GOT3 (cell line): ENCODE results near the gene SYNPR.
"Not testable (repeated sequence)": the region's sequence is repeated elsewhere in the genome, so short reads cannot be mapped to it uniquely, and the experiment has no call there.

Source experiments
- DNase-seq: peaks from one replicate; lab custom pipeline; 2025; ENCODE audit warnings: mixed read lengths; lab: John Stamatoyannopoulos, UW

The SYNPR gene

DNA sequence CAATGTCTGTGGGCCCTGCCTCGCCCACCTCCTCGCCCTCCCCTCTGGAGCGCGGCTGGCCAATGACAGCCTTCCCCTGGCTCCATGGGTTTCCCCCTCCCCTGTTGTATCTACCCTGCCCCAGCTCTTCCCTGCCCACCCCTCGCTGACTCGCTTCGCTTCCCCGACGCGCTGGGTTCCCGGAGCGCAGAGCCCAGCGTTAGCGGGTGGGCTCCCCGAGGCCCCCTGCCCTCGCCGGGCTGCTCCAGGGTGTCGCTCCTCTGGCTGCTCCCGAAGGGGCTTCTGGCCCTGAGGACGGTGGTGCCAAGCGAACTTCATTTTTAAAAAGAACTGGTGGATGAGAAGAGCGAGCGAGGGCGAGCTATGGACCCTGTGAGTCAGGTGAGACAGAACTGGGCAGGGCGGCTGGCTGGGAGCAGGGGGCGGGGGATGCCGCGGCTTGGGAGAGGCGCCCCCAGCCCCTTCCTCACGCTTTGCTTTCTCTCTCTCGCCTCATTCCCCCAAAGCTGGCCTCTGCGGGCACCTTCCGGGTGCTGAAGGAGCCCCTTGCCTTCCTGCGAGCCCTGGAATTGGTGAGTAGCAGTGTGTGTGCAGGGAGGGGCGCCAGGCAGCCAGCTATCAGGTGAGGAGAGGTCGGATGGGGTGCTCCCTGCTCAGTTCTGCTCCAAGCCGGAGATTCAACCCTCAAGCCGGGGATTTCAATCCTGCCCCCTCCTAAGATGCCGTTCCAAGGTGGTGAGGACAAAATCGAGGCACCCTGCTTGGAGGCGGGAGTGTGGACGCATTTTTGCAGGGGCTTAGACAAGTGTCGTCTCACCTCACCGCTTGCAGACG is at the start of gene SYNPR:
Gene SYNPR (plus strand): TSS at position 138 of the 834 bp plus-strand sequence.
- no peak for DNase-seq

DNA sequence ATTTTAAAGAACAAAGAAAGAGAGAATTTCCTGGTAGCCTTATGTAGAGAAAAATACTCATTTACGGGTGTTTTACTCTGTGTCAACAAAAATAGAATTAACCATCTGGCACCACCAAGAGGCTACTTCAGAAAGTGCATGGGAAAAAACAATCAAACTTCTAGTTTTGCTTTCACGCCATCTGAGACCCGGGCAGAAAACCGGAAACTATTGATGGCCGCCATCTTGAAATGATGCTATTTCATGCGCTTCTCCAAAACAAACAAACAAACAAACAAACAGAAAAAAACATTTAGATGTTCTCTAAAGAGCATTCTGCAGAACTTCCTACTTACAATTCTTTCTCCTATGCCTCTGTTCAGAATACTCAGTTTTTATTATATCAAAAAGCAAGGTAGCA is 49.4 kb upstream of the SYNPR start:
- DNase-seq, result no peak

DNA sequence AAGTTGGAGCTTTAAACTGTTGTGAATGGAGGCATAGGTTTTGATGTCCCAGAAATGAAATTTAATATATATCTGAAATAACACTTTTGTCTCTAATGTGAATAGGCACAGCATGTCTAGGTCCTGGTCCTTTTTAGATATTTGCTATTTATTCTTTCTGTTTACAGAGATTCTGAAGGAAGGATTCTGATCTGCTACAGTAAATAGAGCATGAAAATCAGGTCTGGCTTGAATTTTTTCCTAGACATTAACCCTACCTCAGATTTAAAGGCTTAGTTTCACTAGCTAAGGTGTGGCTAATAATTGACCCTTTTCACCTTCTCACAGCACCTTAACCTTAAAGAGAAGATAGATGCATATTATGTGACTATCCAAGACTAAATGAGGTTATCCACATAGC is 48.0 kb upstream of the SYNPR start:
- DNase-seq, result no peak

DNA sequence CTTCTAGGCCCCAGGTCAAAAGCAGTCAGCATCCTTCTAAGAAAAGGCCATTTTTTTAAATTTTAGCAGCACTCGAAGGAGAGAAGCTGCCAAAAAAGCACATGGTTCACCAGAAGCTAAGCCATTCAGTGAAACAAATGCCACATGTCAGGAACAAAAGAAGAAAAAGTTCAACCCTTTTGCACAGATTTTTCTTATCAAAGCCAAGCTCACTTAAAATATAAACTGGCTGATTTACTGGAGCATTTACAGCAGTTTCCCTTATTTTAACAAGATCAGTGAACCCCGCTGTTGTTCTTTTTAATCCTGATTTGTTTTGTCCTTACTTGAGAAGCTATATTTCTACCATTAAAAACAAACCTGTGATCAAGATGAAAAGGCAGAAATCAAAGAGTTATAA is 46.5 kb upstream of the SYNPR start:
- DNase-seq, result no peak

DNA sequence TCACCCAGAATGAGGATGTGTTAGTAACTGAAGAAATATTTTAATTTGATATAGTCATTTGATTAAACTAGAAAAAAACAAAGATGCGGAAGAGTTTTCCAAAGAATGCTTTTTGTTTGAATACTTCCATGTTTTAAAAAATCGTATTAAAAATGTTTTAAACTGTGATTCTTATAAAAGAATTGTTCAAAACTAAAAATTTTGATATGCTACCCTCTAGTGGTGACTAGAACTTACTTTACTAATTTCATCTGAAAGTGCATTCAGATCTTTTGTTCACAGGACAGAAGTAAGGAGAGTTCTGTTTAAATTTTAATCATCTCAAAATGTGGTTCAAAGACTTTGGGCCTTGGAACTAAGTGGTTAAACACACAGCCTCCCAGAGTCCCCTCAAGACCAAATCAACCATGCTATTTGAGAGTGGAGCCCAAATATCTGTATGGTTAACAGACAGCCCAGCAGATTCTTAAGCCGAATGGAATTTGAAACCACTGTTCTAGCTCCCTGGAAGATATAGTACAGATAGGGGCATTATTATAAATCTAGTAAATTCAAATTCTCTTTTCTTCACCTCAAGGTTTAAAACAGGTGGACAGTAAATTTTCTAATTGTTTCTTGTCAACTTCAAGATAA is 45.2 kb upstream of the SYNPR start:
- DNase-seq, result no peak

DNA sequence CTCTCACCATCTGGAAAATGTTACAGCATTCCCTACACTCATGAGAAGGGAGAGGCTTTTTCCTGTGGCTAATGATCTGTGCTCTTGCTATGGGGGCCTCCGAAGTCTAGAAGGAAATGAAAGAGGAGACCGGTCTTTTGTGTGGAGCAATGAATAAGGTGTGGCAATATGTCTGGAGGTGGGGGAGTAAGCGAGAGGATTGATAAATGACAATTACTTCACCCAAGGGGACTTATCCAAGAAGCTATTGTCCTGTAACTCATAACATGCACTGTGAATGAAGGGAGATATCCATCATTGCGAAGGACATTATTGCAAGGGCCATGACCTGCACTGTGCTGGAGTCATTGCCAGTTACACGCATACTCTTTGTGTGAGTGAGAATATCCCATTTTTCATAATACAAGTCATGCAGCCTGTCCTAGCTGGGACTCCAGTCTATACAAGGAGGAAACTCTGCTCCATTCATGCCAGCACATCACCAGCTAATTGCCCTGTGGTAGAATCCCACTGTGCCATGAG is 37.7 kb upstream of the SYNPR start:
- no peak for DNase-seq

DNA sequence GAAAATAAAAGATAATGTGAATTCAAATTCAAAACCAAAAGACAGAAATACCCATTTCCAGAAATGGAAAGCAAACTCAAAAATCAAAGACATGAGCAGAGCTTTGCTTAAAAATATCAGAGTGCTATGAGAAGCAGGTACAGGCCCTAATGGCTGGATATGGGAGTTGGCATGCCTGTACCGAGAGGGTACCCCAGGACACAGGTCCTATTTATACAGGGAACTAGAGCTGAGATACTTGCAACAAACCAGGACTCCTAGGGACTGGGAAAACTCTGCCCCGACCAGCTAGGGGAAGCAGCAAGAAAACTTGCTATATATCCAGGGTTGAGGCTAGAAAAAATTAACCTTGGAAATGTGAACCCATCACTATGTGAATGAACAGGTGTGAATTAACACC is 36.0 kb upstream of the SYNPR start:
- no peak for DNase-seq

DNA sequence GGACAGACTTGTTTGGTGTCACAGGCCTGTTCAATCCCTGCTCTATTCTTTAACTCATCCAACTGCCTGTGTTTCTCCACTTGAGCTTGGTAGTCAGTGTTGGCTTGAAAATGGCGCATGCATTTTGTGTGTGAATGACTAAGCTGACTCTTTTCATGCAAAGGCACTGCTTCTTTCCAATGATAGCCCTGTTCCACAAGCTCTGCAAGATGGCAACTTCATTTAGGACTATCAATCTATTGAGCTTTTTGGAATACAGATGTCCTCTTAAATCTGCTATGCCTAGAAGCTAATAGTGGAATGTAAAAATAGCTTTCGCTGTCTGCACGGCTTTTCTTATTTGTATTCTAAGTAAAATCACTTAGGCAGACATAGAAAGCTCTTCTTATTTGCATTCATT is 33.6 kb upstream of the SYNPR start:
- no peak for DNase-seq

DNA sequence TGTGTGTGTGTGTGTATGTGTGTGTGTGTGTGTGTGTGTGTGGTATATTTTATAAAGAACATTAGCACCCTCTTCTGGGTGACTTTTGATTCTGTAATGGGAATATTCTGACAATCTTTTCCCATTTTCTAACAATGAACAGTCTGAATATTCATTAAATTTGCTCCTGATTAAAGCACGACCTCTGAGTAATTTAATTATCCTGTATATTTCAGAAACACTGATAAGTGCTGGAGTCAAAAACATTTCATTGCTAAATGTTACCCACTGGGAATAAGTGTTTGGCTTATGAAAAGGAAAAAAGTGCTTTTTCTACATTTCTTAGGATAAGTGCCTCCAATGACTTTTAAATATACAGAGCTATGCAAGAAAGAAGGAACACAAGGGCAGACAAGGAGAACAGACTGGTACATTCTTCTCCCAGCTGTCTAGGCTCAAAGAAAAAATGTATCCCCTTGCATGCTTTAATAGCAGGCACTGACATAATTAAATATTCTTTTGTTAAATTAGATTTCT is 32.3 kb upstream of the SYNPR start:
- DNase-seq, result no peak

DNA sequence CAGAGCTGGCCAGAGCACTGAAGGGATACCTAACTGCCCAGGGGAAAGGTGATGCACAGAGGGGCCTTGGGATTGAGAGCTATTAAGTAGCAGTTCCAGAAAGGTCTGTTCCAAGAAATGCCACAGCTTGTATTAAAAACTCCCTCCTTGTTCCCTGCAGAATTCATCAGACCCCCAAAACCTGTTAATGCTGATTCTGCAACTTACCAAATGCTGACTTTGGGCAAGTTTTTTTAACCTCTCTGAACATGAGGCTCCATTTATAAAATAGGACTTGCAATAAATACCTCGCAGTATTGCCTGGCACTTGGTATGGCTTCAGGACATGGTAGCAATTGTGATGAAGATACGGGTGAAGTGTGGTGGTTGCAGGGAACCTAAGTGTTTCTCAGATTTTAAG is 30.1 kb upstream of the SYNPR start:
- DNase-seq, result no peak

DNA sequence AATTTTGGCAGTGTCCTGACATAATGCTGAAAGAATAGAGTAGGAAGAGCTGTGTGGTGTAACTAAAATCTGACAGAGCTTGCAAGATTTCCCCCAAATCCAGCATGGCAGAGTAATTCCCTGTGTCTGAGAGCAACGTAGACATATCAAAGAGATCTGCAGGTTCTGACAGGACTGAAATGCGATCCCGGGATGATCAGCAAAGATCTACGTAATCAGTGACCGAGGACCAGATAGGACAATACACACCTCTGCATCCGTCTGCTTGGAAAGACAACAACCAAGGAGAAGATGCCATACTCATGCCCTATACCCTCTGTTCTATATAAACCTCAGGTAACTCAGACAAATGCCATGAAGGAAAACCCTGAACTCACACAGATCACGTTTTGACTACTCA is 26.6 kb upstream of the SYNPR start:
- no peak for DNase-seq

DNA sequence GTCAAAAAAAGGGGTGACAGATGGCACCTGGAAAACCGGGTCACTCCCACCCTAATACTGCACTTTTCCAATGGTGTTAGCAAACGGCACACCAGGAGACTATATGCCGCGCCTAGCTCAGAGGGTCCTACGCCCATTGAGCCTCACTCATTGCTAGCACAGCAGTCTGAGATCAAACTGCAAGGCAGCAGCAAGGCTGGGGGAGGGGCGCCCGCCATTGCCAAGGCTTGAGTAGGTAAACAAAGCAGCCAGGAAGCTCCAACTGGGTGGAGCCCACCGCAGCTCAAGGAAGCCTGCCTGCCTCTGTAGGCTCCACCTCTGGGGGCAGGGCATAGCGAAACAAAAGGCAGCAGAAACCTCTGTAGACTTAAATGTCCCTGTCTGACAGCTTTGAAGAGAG is 22.3 kb upstream of the SYNPR start:
- not testable (repeated sequence) for DNase-seq

DNA sequence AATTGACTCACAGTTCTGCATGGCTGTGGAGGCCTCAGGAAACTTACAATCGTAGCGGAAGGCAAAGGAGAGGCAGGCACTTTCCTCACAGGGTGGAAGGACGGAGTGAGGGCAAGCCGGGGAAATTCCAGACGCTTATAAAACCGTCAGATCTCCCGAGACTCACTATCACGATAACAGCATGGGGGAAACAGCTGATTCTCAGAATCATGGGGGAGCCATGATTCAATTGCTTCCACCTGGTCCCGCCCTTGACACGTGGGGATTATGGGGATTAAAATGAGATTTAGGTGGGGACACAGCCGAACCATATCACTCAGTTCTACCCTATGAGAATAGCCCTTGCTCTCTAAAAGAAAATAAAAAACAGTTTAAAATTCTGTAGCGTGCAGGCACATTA is 13.4 kb upstream of the SYNPR start:
- DNase-seq, result no peak

DNA sequence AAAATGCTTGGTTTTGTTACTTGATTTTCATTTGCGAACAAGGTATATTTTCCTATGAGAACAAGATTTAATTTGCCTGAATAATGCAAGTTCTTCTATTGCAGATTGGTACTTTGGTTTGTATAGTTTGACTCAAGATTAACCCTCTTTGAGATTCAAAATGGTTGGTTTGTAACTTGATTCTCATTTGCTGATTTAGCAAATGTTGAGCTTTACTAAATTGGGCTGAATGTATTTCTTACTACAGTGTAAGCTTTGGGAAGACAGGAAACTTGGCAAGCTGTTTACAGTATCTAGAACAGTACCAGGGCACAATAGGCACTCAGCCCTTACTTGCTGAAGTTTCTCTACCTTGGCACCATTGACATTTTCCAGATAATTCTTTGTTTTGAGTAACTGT is 3.7 kb upstream of the SYNPR start:
- no peak for DNase-seq

DNA sequence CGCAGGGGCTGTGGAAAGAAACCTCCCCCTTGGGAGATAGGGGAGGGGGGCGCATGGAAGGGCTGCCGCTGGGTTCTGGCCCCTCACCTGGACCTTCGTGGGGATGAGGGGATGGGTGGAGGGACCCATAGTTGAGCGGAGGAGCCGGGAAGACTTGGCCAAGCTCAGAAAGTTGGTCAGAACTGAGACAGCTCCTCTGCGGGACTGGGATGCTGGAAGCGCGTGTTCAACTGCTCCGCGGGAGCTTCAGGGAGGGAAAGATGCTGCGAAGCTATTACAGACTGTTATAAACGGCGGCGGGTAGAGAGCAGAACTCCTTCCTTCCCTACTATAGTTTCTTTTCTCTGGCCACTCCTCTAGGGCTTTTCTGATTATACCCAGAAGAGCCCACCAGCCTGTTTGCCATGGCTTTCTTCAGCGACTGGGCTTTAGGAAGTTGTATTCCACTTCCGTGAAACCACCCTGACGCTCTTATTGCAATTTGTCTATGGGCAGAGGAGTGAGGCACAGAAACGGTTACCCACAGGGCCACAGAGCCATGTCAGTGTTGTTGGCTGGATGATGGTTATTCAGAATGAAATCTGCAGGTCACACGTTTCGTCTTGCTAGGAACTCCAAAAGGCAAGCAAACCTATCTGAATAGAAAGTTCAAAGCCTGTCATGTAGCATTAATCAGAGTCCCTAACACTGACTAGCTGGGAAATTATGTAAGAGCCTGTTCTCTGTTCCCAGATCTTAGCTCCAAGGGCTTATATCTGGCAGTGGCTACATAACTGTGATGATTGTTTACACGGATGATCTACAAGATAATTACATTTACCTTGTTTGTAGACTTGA is 1.1 kb downstream of the SYNPR start:
- DNase-seq, result no peak

DNA sequence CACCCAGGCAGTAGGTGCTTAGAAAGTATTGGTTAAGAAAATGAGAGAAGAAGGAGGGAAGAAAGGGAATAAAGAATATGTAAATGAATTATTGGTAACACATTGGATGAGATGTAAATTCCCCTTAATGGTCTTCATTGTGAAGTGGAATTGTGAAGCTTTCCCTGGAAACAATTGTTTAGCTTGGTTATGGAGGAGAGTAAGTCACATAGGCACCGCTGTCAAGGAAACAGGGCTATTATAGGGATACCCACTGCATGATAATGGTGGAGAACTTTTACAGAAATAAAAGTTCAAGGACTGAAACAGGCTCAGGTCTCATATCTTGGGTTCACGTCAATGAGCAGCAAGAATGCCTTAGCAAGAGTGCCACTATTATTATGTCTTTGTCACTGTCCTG is 9.5 kb downstream of the SYNPR start:
- DNase-seq, result no peak

DNA sequence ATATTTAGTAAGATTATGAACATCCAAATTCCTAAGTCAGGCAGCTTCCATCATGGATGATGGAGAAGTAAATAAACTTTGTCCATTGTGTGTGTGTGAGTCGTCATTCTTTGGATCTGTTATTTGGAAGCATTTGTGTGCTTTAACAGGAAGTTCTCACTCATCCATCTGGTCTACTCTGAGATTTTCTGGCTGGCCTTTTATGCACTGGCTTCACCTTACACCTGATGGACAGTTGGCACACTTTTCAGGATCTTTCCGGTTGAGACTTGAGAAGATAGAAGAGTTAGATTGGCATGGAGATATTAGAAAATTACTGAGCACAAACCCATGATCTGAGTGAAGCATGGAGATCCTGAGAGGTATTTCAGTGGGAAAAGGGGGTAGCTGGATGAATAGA is 12.6 kb downstream of the SYNPR start:
- no peak for DNase-seq

DNA sequence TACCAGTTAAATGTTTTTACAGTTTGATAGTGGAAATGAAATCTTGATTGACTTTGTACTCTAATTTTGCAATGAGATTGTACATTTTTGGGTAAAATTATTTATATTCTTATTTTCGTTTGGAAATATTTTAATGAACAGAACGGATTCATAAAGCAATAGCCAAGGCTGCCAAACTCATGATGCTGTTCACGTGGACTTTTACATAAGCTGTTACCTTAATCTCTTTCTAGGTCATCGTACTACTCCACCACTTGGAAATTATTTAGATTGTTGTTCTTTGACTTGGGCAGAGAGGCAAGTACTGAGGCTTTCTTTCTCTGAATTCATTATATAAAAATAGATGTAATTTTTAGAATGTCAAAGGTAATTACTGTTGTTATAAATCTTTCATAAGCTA is 16.2 kb downstream of the SYNPR start:
- DNase-seq, result no peak

DNA sequence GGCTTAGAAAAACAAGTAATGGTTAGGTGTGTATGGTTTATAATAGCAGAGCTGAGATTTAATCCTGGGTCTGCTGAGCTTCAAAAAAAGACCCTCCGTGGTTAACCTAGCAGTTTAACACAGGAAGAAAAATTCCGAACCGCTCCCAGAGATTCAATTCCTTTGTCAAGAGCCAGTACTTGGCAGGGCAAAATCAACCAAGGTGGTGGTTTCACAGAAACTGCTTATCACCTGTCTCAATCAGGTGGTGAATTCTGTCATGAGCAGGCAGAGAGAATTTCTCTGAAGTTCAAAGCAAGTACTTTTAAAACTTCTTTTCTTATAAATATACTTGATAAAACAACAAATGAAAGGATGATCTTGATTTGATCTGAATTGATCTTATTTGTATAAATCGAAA is 17.2 kb downstream of the SYNPR start:
- no peak for DNase-seq

DNA sequence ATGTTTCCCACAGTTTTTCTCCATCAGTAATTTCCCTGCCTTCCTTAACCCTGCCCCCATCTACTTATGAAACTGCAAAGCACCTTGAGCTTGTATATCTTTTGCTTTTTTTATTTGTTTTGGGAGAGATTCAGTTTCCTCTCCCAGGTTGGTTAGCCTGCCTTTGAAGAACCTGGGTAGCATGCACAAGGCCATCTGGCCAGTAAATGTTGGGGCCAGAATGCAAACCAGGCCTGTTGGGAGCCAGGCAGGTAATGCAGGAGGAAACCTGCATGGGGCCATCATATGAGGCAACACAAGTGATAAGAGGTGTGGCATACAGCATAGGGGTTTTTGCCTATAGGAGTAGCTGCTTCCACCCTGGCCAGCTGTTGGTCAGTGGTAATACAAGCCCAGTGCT is 17.7 kb downstream of the SYNPR start:
- no peak for DNase-seq

DNA sequence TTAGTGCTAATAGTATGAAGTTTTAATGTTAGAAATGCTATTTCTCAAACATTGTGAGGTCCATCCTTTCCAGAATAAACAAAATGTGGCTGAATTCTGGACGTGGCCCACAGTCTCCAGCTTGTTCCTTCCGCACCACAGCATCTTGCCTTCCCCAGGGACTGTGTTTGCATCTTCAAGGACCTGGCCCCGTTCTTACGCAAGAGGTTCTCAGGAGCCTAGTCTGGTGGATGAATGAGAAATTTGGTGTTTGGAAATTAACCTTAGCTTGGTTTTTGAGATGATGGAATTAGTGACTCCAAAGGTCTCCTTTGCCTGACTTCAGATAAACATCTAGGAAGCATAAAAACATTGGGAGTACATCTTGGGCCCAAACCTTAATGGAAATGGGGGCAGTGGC is 18.1 kb downstream of the SYNPR start:
- DNase-seq, result no peak

DNA sequence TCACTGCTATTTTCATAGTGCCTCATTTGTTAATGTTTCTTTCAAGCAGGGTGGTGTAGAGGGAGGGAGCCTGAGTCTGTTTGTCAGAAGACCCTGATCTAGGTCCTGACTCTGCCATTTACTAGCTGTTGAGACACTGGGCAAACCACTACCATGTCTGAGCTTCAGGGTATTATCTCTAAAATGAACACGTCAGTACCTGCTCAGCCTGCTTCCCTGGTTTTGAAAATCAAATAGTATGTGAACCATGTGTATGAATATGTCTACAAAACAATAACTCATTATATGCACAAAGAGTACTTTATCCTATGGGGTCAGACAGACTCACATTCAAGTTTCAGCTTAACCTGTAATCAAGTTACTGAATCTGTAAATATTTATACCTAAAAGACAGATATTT is 25.1 kb downstream of the SYNPR start:
- no peak for DNase-seq
